Type B pancreatic cell (in vitro differentiated cells): ENCODE results near the gene MXI1. TPM values are rescaled to one million over a fixed set of nuclear protein-coding genes. Genes with fewer than 3 reads are reported as not detected.

Experiments used
- DNase-seq: peaks from one replicate; pipeline ENCODE4 v3.0.0; 2021; ENCODE audit warnings: mixed read lengths; ENCODE audit not compliant: unreplicated experiment; ENCODE audit errors: extremely low spot score
- H3K27ac Mint-ChIP-seq: 2 replicates; pipeline ENCODE4 v1.8.0; 2021; ENCODE audit warnings: mild to moderate bottlenecking, mixed read lengths
- H3K27me3 Mint-ChIP-seq: 2 replicates; pipeline ENCODE4 v1.8.0; 2021; ENCODE audit warnings: mixed read lengths
- H3K36me3 Mint-ChIP-seq: 2 replicates; pipeline ENCODE4 v1.8.0; 2021; ENCODE audit warnings: mixed read lengths
- H3K4me1 Mint-ChIP-seq: one replicate; pipeline ENCODE4 v1.8.0; 2021; ENCODE audit warnings: mixed read lengths; ENCODE audit not compliant: unreplicated experiment
- H3K4me3 Mint-ChIP-seq: 2 replicates; pipeline ENCODE4 v1.8.0; 2021; ENCODE audit warnings: mild to moderate bottlenecking, mixed read lengths
- H3K9me3 Mint-ChIP-seq: 2 replicates; pipeline ENCODE4 v1.8.0; 2021; ENCODE audit warnings: mixed read lengths
- CTCF ChIP-seq: fragments of 200-600 bp; sonication (generic); conservative IDR thresholded peaks from 2 replicates; pipeline ENCODE4 v1.5.0; 2021; ENCODE audit warnings: antibody characterized with exemption, mild to moderate bottlenecking
- total RNA-seq: library from RNA; stranded (reverse); gene quantifications from 2 replicates; pipeline ENCODE4 v1.2.1, GENCODE V29; 2021; ENCODE audit warnings: low replicate concordance

The MXI1 gene
- total RNA-seq, 1 donor from 2014 or later = 34.7 TPM

DNA sequence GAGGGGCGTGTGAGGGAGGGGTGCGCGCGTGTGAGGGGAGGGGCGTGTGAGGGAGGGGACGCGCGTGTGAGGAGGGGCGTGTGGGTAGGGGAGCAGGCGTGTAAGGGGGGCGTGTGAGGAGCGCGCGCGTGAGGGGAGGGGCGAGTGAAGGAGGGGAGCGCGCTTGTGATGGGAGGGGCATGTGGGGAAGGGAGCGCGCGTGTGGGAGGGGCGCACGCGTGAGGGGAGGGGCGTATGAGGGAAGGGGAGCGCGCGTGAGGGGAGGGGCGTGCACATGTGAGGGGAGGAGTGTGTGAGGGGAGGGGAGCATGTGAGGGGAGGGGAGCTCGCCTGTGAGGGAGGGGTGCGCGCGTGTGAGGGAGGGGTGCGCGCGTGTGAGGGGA, 19.1 kb downstream of the MXI1 start:
- Mint-ChIP-seq H3K27ac (peak overlapping the region; percentile 97), H3K27me3 (no peaks in the 10 kb centered on the region), H3K4me3 (peak overlapping the region; percentile 96)

DNA sequence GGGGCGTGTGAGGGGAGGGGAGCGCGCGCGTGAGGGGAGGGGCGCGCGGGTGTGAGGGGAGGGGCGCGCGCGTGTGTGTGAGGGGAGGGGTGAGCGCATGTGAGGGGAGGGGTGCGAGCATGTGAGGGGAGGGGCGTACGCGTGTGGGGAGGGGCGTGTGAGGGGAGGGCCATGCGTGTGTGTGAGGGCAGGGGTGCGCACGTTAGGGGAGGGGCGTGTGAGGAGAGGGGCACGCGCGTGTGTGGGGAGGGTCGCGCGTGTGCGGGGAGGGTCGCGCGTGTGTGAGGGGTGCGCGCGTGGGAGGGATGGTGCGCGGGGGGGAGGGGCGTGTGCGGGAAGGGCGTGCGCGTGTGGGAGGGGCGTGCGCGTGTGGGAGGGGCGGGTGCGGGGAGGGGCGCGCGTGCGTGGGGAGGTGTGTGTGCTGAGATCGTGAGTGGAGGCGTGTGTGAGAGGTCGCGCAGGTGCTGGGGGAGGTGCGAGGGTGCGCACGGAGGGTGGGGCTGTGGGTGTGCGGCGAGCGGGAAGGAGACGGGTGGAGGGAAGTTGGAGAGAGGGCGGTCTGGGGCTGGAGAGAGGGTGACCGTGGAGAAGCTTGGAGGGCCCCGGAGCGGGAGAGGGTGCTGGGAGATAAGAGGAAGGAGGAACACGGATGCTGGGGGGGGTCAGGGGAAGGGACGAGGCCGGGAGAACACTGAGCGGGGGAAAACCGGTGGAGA, 19.7 kb downstream of the MXI1 start:
- Mint-ChIP-seq H3K27me3 (no peaks in the 10 kb centered on the region), H3K9me3 (no peaks in the 10 kb centered on the region), H3K4me1 (peaks cover 23% of the 10 kb centered on the region), H3K36me3 (peaks cover 4% of the 10 kb centered on the region), H3K4me3 (peak overlapping the region; percentile 96), H3K27ac (peak overlapping the region; percentile 97)
- no peak for DNase-seq
- no peak for TF ChIP-seq CTCF

More for the DNA sequence above, 19.1 kb downstream of the MXI1 start:
- TF ChIP-seq CTCF = no peak
- peaks cover 4% of the 10 kb centered on the region for H3K36me3 Mint-ChIP-seq
- H3K9me3 Mint-ChIP-seq = no peaks in the 10 kb centered on the region
- DNase-seq = peak; percentile 87
- peaks cover 29% of the 10 kb centered on the region for H3K4me1 Mint-ChIP-seq

GRCh38 chr10:110228066-110228465, 20.7 kb downstream of the MXI1 start:
- no peak overlapping the region for H3K27ac Mint-ChIP-seq
- H3K4me3 Mint-ChIP-seq = peak overlapping the region; percentile 96
- no peaks in the 10 kb centered on the region for H3K9me3 Mint-ChIP-seq
- no peak for DNase-seq
- TF ChIP-seq CTCF = no peak
- H3K36me3 Mint-ChIP-seq = peaks cover 8% of the 10 kb centered on the region
- H3K27me3 Mint-ChIP-seq = no peaks in the 10 kb centered on the region
- H3K4me1 Mint-ChIP-seq = peaks cover 13% of the 10 kb centered on the region

- TF ChIP-seq CTCF = no peak
- no peaks in the 10 kb centered on the region for H3K27me3 Mint-ChIP-seq
- H3K4me3 Mint-ChIP-seq = no peak overlapping the region
- peaks cover 13% of the 10 kb centered on the region for H3K4me1 Mint-ChIP-seq
- no peak overlapping the region for H3K27ac Mint-ChIP-seq
- no peaks in the 10 kb centered on the region for H3K9me3 Mint-ChIP-seq
- peaks cover 8% of the 10 kb centered on the region for H3K36me3 Mint-ChIP-seq
- DNase-seq = no peak
These were observed 21.8 kb downstream of the MXI1 start for GRCh38 chr10:110229155-110229554.

GRCh38 chr10:110233846-110234245, 26.4 kb downstream of the MXI1 start:
- TF ChIP-seq CTCF = no peak
- no peak overlapping the region for H3K4me3 Mint-ChIP-seq
- H3K27ac Mint-ChIP-seq = no peak overlapping the region
- H3K36me3 Mint-ChIP-seq = peaks cover 25% of the 10 kb centered on the region
- no peak for DNase-seq
- no peaks in the 10 kb centered on the region for H3K4me1 Mint-ChIP-seq
- H3K27me3 Mint-ChIP-seq = no peaks in the 10 kb centered on the region
- peaks cover 4% of the 10 kb centered on the region for H3K9me3 Mint-ChIP-seq
